Loucy (cell line): ENCODE results near the gene SERBP1.
"Not testable (repeated sequence)": the region's sequence is repeated elsewhere in the genome, so short reads cannot be mapped to it uniquely, and the experiment has no call there.

Experiments used
- EZH2phosphoT487 ChIP-seq: fragments of 200-600 bp; IDR thresholded peaks from 2 replicates; pipeline ENCODE4 v1.6.1; 2018; ENCODE audit warnings: antibody characterized with exemption, mild to moderate bottlenecking, moderate library complexity, borderline replicate concordance
- TF ChIP-seq, protein P1 (sequence below): fragments of 200-600 bp; sonication (generic); conservative IDR thresholded peaks from 2 replicates; pipeline ENCODE4 v1.5.1; 2014; ENCODE audit warnings: mild to moderate bottlenecking, antibody characterized with exemption, low read length

DNA sequence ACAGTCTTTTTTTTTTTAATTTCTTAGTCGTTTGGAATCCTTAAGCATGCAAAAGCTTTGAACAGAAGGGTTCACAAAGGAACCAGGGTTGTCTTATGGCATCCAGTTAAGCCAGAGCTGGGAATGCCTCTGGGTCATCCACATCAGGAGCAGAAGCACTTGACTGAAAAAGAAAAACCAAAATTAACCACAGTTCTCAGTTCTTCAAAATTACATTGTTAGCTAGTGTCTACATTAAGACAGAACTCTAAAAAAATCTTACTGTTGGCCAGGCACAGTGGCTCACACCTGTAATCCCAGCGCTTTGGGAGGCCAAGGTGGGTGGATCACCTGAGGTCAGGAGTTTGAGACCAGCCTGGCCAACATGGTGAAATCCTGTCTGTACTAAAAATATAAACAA, 17.1 kb downstream of the SERBP1 start:
- TF ChIP-seq EZH2phosphoT487 = not testable (repeated sequence)
- TF ChIP-seq, protein P1, sequence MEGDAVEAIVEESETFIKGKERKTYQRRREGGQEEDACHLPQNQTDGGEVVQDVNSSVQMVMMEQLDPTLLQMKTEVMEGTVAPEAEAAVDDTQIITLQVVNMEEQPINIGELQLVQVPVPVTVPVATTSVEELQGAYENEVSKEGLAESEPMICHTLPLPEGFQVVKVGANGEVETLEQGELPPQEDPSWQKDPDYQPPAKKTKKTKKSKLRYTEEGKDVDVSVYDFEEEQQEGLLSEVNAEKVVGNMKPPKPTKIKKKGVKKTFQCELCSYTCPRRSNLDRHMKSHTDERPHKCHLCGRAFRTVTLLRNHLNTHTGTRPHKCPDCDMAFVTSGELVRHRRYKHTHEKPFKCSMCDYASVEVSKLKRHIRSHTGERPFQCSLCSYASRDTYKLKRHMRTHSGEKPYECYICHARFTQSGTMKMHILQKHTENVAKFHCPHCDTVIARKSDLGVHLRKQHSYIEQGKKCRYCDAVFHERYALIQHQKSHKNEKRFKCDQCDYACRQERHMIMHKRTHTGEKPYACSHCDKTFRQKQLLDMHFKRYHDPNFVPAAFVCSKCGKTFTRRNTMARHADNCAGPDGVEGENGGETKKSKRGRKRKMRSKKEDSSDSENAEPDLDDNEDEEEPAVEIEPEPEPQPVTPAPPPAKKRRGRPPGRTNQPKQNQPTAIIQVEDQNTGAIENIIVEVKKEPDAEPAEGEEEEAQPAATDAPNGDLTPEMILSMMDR = not testable (repeated sequence)
